Measurements from ENCODE around the gene TEAD1. TPM values are rescaled to one million over a fixed set of nuclear protein-coding genes. Genes with fewer than 3 reads are reported as not detected.

TEAD1 gene
- total RNA-seq, 4 donors from 2014 or later: 127 to 165 (median 140) TPM

DNA sequence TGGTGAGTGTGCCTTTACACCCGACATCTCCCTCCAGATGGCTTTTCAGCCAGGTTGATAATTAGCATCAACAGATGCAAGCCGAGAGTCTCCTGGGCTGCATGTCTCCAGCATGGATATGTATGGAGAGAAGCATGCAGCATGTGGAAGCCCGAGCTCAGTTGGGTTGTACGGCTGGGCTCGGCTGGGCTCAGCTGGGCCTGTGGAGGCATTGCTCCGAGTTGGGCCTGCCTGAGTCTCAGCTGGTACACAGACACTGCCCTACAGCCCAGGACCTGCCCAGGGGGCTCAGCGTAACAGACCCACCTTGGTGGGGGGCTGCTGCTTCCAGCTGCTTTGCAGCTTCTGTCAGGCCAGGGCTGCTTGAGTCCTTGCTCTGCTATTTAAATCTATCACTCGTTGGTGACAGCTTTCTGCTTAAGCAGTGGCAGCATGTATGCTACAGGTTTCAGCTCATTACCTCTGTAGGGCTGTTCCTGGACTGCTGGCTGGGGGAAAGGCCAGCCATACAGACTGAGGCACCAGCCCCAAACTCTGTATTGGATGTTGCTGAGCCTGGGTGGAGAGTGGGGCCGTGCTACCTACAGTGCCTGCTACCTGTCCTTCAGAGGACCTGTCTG lies 115.5 kb downstream of the TEAD1 start:
- no peaks in the 10 kb centered on the region for H3K27me3 ChIP-seq
- 67 to 69% methylated on average over 9 of the region's 9 CpGs for WGBS, 2 donors
- H3K36me3 ChIP-seq: no peaks in the 10 kb centered on the region
- peaks cover 0 to 56% (median 4%) of the 10 kb centered on the region in 4 donors for H3K4me1 ChIP-seq
- H3K9me3 ChIP-seq: no peaks in the 10 kb centered on the region
- peak overlapping the region in 1 of 4 donors; percentile 22 for H3K27ac ChIP-seq
- TF ChIP-seq POLR2A (IDR thresholded peaks at IDR 0.05) (no peak), EP300 (IDR thresholded peaks at IDR 0.05) (no peak), CTCF (IDR thresholded peaks at IDR 0.05) (no peak)
- DNase-seq (ENCODE audit: low spot score in 2 of 2): no peak
- no peak overlapping the region for H3K4me3 ChIP-seq

DNA sequence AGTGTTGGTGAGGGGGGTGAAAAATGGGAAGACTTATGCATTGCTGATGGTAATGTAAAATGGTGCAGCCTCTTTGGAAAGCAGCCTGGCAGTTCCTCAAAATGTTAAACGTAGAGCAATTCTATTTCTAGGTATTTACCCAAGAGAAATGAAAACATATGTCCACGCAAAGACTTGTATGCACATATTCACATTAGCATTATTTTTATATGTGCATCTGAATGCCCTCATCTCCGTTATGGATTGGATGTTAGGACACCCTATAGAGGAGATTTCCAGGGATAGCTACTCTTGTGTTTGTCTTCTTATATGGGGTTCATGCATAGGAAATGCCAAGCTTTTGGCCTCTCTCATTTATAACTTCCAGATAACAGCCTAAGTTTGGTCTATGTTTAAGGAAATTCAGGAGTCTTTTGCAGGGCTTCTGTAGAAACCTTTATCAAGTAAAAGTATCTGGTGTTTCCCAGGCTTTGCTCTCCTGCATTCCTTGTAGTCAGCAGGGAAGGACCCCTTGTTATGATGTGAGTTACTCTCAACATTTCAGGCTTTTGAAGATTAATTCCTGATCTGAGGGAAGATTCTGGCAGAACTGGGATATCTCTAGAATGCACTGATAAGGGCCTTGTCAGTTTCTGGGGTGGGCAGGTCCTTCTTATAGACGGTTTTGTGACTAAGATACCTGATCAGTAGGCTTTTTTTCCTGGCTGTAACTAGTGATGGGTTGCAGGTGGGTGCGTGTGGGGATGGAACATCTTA lies 116.8 kb downstream of the TEAD1 start:
- Histone ChIP-seq H3K27me3 (no peaks in the 10 kb centered on the region), H3K4me3 (no peak overlapping the region), H3K27ac (no peak overlapping the region), H3K4me1 (peaks cover 0 to 55% (median 4%) of the 10 kb centered on the region in 4 donors), H3K36me3 (peaks cover 0 to 6% (median 0%) of the 10 kb centered on the region in 3 donors), H3K9me3 (no peaks in the 10 kb centered on the region)
- DNase-seq (ENCODE audit: low spot score in 2 of 2): no peak
- 73 to 79% methylated on average over 5 of the region's 5 CpGs for WGBS, 2 donors
- TF ChIP-seq EP300 (IDR thresholded peaks at IDR 0.05) (no peak), CTCF (IDR thresholded peaks at IDR 0.05) (no peak), POLR2A (IDR thresholded peaks at IDR 0.05) (no peak)

DNA sequence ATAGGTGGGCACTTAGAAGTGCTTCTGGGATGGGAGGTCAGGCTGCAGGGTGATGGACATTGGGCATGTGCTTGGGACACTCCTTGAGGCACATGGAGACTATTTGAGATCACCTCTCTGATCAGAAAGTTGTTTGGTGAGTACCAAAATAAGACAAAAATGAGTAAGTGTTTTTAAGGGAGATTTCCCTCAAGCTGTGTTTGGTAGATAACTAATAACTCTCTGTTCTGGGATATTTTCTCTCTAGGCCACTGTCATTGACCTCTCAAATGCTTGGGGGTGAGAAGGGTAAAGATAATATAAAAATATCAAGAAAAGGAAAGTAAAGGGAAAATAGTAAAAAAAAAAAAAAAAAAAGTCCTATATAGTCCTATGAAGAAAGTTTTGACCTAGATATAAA lies 117.8 kb downstream of the TEAD1 start:
- no peaks in the 10 kb centered on the region for H3K27me3 ChIP-seq
- H3K9me3 ChIP-seq: no peaks in the 10 kb centered on the region
- DNase-seq (ENCODE audit: low spot score in 2 of 2): no peak
- peaks cover 0 to 6% (median 0%) of the 10 kb centered on the region in 3 donors for H3K36me3 ChIP-seq
- no peak overlapping the region for H3K4me3 ChIP-seq
- no peak overlapping the region for H3K27ac ChIP-seq
- peaks cover 0 to 48% (median 4%) of the 10 kb centered on the region in 4 donors for H3K4me1 ChIP-seq
- TF ChIP-seq CTCF (IDR thresholded peaks at IDR 0.05) (no peak), EP300 (IDR thresholded peaks at IDR 0.05) (no peak)

DNA sequence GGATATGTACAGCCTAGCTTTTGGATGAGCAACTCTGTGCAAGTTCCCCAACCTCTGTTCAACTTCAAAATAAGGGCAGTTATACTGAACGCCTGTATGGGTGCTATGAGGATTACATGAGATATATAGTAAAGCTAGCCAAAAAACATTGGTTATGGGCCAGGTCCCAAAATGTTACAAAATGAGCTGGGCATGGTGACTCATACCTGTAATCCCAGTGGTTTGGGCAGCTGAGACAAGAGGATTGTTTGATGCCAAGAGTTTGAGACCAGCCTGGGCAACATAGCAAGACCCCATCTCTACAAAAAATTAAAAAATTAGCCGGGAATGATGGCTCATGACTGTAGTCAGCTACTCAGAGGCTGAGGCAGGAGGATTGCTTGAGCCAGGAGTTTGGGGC lies 118.4 kb downstream of the TEAD1 start:
- no peaks in the 10 kb centered on the region for H3K9me3 ChIP-seq
- H3K4me1 ChIP-seq: peaks cover 0 to 42% (median 4%) of the 10 kb centered on the region in 4 donors
- no peaks in the 10 kb centered on the region for H3K27me3 ChIP-seq
- TF ChIP-seq POLR2A (IDR thresholded peaks at IDR 0.05) (no peak), EP300 (IDR thresholded peaks at IDR 0.05) (no peak), CTCF (IDR thresholded peaks at IDR 0.05) (no peak)
- no peak overlapping the region for H3K4me3 ChIP-seq
- H3K27ac ChIP-seq: no peak overlapping the region
- WGBS, 2 donors: 88 to 95% methylated on average over 2 of the region's 2 CpGs
- no peak for DNase-seq (ENCODE audit: low spot score in 2 of 2)
- H3K36me3 ChIP-seq: peaks cover 0 to 6% (median 0%) of the 10 kb centered on the region in 3 donors

DNA sequence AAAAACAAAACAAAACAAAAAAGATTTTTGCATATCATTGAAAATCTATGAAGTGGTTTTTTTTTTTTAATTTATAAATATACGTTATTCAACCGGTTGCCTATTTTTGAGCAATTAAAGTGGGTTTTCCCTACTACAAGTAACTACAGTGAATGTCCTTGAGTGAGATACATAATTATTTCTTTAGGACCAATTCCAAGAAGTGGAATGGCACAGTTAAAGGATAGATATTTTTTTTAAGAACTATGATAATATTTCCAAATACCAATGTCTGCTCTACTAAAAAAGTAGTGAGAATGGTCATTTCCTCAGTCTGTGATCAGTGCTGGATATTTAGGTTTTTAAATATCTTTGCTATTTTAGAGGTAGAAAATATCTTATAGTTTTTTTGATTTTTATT lies 118.8 kb downstream of the TEAD1 start:
- no peak for DNase-seq (ENCODE audit: low spot score in 2 of 2)
- Histone ChIP-seq H3K27ac (no peak overlapping the region), H3K27me3 (no peaks in the 10 kb centered on the region), H3K4me3 (no peak overlapping the region), H3K9me3 (no peaks in the 10 kb centered on the region), H3K36me3 (peaks cover 0 to 6% (median 0%) of the 10 kb centered on the region in 3 donors), H3K4me1 (peaks cover 0 to 41% (median 2%) of the 10 kb centered on the region in 4 donors)
- no peak for TF ChIP-seq CTCF (IDR thresholded peaks at IDR 0.05)
- no peak for TF ChIP-seq EP300 (IDR thresholded peaks at IDR 0.05)
- TF ChIP-seq POLR2A (IDR thresholded peaks at IDR 0.05): no peak
- WGBS, 2 donors: 62 to 73% methylated on average over 2 of the region's 2 CpGs

Measured in tibial nerve (tissue), 4 donors.